Mesothelial cell of epicardium (in vitro differentiated cells): ENCODE data around the gene CWC22. TPM values are rescaled to one million over a fixed set of nuclear protein-coding genes. Genes with fewer than 3 reads are reported as not detected.

Experiments
- DNase-seq, 2 experiments: peaks; one replicate each; pipeline ENCODE4 v3.0.0; 2021; ENCODE audit warnings: low spot score in 2 of 2; ENCODE audit not compliant: unreplicated experiment in 2 of 2
- H3K27ac Mint-ChIP-seq: 2 replicates; pipeline ENCODE4 v1.8.0; 2021; ENCODE audit warnings: mixed read lengths
- H3K27me3 Mint-ChIP-seq: 2 replicates; pipeline ENCODE4 v1.8.0; 2021; ENCODE audit warnings: low read depth, mixed read lengths
- H3K36me3 Mint-ChIP-seq: 2 replicates; pipeline ENCODE4 v1.8.0; 2021; ENCODE audit warnings: mixed read lengths
- H3K4me1 Mint-ChIP-seq: 2 replicates; pipeline ENCODE4 v1.8.0; 2021; ENCODE audit warnings: mixed read lengths
- H3K4me3 Mint-ChIP-seq: 2 replicates; pipeline ENCODE4 v1.8.0; 2021; ENCODE audit warnings: mild to moderate bottlenecking, moderate library complexity, mixed read lengths
- H3K9me3 Mint-ChIP-seq: 2 replicates; pipeline ENCODE4 v1.8.0; 2021; ENCODE audit warnings: mixed read lengths
- total RNA-seq: library from RNA; stranded (reverse); gene quantifications from 3 replicates; pipeline ENCODE4 v1.2.1, GENCODE V29; 2021
- TF ChIP-seq, protein P1 (sequence below): fragments of 200-600 bp; sonication (generic); IDR thresholded peaks from one replicate; pipeline ENCODE4 v1.5.0; 2021; ENCODE audit warnings: antibody characterized with exemption; ENCODE audit not compliant: unreplicated experiment

CWC22 gene
- total RNA-seq, 1 donor from 2014 or later: 22.8 TPM

DNA sequence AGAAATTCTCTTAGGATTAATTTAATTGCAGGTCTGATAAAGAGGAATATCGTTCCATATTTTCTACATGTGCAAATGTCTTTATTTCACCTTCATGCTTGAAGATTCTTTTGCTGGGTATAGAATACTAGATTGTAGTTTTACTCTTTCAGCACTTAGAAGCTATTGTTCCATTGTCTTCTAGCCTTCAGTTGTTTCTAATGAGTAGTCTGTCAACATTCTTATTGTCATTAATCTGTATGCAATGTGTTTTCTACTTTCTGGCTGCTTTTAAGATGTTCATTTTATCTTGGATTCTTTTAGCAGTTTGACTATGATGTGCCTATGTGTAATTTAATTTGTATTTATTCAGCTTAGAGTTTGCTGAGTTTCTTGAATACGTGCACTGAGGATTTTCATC is 81.4 kb downstream of the CWC22 start:
- Mint-ChIP-seq H3K36me3 (peaks cover 28% of the 10 kb centered on the region), H3K4me3 (no peak overlapping the region), H3K4me1 (no peaks in the 10 kb centered on the region), H3K9me3 (peaks cover 57% of the 10 kb centered on the region), H3K27ac (no peak overlapping the region), H3K27me3 (no peaks in the 10 kb centered on the region)
- TF ChIP-seq, protein P1, sequence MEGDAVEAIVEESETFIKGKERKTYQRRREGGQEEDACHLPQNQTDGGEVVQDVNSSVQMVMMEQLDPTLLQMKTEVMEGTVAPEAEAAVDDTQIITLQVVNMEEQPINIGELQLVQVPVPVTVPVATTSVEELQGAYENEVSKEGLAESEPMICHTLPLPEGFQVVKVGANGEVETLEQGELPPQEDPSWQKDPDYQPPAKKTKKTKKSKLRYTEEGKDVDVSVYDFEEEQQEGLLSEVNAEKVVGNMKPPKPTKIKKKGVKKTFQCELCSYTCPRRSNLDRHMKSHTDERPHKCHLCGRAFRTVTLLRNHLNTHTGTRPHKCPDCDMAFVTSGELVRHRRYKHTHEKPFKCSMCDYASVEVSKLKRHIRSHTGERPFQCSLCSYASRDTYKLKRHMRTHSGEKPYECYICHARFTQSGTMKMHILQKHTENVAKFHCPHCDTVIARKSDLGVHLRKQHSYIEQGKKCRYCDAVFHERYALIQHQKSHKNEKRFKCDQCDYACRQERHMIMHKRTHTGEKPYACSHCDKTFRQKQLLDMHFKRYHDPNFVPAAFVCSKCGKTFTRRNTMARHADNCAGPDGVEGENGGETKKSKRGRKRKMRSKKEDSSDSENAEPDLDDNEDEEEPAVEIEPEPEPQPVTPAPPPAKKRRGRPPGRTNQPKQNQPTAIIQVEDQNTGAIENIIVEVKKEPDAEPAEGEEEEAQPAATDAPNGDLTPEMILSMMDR: no peak
- no peak for DNase-seq

DNA sequence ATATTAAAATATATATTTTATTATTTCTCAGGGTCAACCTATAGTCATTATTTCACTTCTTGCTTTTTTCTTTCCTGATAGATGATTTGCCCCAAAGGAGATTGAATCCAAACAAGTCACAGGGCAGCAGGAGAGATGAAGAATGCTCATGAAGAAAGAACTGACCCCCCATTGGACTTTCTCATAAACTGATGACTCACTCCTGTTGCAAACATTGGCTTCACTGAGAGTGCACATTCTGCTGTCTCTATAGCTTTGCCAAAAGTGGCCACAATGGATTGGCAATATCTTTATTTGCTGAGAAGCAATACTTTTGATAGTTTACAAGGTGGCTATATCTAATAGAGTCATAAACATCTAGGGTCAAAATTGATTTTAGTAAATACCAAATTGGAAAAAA is 89.8 kb downstream of the CWC22 start:
- Mint-ChIP-seq H3K4me1 (no peaks in the 10 kb centered on the region), H3K9me3 (no peaks in the 10 kb centered on the region), H3K27ac (no peak overlapping the region), H3K27me3 (no peaks in the 10 kb centered on the region), H3K36me3 (no peaks in the 10 kb centered on the region), H3K4me3 (no peak overlapping the region)
- no peak for DNase-seq
- TF ChIP-seq, protein P1: no peak

DNA sequence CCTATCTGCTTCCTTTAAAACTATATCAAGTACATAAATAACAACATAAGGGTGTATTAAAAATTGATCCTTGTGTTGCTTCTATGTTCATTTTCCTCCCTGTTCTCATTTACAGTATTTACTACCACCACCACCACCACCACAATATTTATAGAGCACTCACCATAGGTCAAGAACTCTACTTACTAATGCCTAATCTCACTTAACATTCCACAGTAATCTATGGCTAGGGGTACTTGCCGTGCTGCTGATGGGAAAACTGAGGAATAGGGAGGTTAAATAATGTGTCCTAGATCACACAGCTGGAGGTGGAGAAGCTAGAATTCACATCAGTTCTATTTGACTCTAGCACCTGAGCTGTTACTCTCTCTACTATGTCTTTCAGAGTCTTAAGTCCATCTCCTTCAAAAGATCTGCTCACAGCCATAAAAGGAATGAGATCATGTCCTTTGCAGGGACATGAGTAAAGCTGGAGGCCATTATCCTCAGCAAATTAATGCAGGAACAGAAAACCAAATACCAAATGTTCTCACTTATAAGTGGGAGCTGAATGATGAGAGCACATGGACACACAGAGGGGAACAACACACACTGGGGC is 91.6 kb downstream of the CWC22 start:
- DNase-seq: no peak
- Mint-ChIP-seq H3K27me3 (peaks cover 1% of the 10 kb centered on the region), H3K4me1 (no peaks in the 10 kb centered on the region), H3K27ac (no peak overlapping the region), H3K9me3 (no peaks in the 10 kb centered on the region), H3K36me3 (no peaks in the 10 kb centered on the region), H3K4me3 (no peak overlapping the region)
- TF ChIP-seq, protein P1: no peak

DNA sequence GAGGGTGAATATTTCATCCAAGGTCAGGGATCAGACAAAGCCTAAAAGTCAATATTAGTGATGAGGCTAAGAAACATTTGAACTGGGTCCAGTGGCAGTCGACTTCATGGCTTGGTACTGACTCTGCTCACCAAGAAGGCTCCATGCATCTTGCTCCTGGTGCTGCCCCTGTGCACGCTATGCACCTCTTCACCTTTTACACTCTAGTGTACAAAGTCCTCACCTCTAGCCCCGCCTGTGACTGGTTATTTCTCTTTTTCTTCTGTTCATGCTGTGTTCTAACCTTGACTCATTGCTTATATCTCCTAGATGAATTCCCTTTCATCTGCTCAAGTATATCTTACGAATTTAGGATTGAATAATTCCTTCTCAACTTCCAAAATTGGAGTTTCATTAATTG is 93.3 kb downstream of the CWC22 start:
- Mint-ChIP-seq H3K9me3 (no peaks in the 10 kb centered on the region), H3K36me3 (no peaks in the 10 kb centered on the region), H3K4me1 (no peaks in the 10 kb centered on the region), H3K4me3 (no peak overlapping the region), H3K27ac (no peak overlapping the region), H3K27me3 (peaks cover 1% of the 10 kb centered on the region)
- TF ChIP-seq, protein P1: no peak
- no peak for DNase-seq

DNA sequence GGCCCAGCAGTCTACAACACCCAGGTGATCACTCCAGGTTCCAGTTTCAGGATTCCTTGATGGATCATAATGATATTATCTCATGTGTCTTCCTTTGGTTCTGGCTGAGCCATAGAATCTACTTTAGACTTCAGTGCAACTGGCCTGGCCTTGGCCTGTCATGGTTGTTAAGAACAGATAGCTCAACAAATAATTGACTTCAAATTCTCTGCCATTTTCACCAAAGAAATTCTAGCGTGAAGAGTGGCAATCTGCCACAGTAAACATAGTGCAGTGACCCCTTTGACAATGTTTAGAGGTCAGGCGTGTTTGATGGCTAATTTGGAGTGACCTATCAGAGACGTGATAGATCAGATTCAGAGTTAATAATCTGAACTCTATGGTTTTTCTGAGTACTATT is 95.5 kb downstream of the CWC22 start:
- H3K27me3 Mint-ChIP-seq: peaks cover 1% of the 10 kb centered on the region
- TF ChIP-seq, protein P1: no peak
- no peaks in the 10 kb centered on the region for H3K9me3 Mint-ChIP-seq
- H3K27ac Mint-ChIP-seq: no peak overlapping the region
- no peak for DNase-seq
- H3K4me3 Mint-ChIP-seq: no peak overlapping the region
- H3K36me3 Mint-ChIP-seq: no peaks in the 10 kb centered on the region
- H3K4me1 Mint-ChIP-seq: no peaks in the 10 kb centered on the region

DNA sequence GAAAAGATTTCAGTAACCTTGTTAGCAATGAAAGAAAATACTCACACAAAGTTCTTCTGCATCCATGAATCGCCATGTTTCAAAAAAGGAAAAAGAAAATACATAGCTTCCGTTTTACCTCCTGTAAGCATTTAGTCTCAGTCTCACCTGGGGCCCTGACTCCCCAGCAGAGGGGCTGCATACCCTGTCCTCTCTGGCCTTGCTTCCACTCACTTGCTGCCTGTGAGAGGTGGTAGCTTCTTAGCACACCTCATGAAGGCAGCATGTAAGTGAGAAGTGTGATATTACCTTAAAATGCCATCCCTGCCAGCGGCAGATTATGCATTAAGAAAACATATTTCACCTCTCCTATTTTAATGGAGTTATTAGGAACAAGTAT is 96.4 kb downstream of the CWC22 start:
- H3K36me3 Mint-ChIP-seq: no peaks in the 10 kb centered on the region
- no peak for DNase-seq
- H3K27ac Mint-ChIP-seq: no peak overlapping the region
- H3K9me3 Mint-ChIP-seq: no peaks in the 10 kb centered on the region
- H3K27me3 Mint-ChIP-seq: peaks cover 1% of the 10 kb centered on the region
- H3K4me3 Mint-ChIP-seq: no peak overlapping the region
- H3K4me1 Mint-ChIP-seq: no peaks in the 10 kb centered on the region
- TF ChIP-seq, protein P1: no peak
